DMS153 (cell line): ENCODE data around the gene LRP1B.

Source experiments
- DNase-seq: peaks from one replicate; lab custom pipeline; 2025; lab: John Stamatoyannopoulos, UW

Gene LRP1B

DNA sequence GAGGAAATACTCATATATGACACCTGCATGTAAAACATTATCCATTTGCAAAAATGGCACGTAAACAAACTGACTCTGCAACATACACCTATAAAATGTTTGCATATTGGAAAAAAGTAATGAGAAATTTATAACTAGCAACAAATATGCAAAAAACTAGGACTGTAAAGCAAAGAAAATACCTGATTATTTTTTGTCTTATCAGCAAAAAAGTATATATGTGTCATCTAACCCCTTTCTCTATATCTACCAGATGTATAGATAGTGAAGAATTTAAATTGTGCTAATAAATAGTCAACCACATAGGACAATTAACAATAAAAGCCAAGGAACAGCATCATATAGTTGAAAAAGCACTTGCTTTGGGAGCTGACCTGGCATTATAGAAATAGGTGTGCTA, 543.8 kb downstream of the LRP1B start:
- no peak for DNase-seq

GRCh38 chr2:141582213-141582612, 548.6 kb downstream of the LRP1B start:
- no peak for DNase-seq

- no peak for DNase-seq
Measured at GRCh38 chr2:141579071-141579470, 551.7 kb downstream of the LRP1B start.

DNA sequence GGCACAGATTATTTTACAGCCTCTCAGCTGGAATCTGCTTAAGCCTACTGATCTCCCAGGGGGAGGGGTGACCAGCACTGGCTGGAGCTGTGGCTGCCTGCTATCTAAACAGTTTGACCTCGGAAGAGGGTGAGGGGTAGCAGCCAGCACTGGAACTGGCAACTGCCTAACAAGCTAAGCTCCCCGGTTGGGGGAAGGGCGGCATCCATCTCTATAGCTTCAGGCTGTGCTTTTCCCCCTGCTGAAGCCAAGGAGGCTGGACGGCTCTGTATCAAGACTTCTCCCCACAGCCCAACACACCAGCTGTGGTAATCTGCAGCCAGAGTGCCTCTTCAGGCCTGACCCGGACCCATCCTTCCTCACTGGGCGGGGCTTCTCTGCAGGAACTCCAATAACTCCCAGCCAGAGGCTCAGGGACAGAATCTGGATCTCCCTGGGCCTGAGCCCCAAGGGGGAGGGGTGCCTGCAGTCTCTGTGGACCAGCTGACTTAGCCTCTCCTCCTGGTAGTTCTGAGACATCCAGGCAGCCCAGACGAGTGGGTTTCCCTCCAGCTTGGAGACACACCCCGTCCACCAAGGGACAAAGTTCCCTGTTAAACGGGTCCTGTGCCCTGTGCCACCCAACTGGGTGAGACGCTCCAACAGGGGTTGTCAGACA, 560.2 kb downstream of the LRP1B start:
- DNase-seq, result no peak

DNA sequence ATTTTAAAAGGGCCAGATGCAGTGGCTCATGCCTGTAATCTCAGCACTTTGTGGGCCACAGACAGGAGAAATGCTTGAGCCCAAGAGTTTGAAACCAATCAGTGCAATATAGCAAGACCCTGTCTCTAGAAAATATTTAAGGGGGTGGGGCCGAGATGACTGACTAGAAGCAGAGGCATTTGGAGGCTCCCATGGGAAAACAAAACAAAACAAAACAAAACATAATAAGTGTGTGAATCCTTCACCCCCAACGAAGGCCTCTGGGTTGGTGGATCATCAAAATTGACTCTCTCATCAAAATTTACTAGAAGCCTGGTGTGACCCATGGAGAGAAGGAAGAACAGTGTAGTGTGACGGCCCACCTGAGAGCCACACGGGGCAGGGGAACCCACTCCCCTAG, 560.9 kb downstream of the LRP1B start:
- no peak for DNase-seq

DNA sequence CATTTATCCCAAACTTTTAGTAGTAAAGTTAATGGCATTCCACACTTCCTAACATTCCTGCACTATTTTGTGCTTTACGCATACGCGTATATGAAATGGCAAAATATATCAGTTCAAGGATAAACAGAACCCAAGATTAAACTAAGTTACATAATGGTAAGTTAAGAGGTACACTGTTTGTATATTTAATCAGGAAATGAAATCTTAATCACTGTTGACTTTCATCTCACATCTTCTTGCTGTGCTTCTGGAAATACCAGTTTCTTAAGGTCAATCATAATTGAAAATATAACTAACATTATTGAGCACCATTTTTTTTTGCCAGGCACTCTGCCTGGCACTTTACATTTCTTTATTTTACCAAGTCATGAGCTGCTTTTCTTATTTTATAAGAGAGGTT, 565.2 kb downstream of the LRP1B start:
- DNase-seq, result no peak

- no peak for DNase-seq
Measured at GRCh38 chr2:141560723-141561122, 570.1 kb downstream of the LRP1B start.

- DNase-seq, result no peak
Measured at GRCh38 chr2:141557329-141558095, 573.3 kb downstream of the LRP1B start.

- DNase-seq, result no peak
Measured at GRCh38 chr2:141555876-141556470, 574.8 kb downstream of the LRP1B start.

GRCh38 chr2:141554810-141555209, 576.0 kb downstream of the LRP1B start:
- DNase-seq, result peak; percentile 13

- no peak for DNase-seq
Measured at GRCh38 chr2:141534666-141535362, 596.0 kb downstream of the LRP1B start.

GRCh38 chr2:141529659-141530058, 601.2 kb downstream of the LRP1B start:
- no peak for DNase-seq

DNA sequence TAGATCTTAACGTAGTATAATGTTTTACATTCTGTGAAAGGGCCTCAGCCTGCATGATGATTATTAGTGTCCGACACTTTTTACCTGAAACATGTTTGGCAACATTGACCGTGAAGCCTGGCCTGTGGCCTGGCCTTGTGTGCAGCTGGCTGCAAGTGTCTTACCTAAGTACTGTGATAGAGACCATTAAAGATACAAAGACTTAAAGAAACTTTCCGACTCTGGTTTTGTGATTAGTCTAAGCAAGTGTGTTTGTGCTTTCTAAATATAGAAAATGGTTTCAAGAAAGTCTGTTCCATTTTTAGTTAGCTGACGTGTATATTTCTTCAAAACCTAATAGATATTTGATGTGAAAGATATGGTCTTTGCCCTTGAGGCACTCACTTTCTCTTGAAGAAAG, 601.8 kb downstream of the LRP1B start:
- no peak for DNase-seq

DNA sequence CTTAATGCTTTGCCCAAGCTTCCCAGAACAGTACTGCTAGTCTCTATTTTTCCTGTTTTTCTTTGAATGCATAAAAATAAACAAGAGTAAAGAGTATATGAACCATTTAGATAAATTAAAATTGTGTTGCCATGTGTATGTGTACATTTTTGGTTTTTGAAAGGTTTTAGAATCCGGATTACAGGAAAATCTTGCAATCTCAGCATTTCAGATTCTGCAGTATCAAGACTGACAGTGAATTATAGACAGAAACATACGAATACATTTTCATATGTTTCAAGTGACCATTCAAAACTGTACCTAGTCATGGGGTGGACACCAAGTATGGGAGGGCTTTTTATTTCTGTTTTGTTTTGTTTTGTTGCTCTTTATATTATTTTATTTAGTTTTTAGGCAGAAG, 604.1 kb downstream of the LRP1B start:
- DNase-seq, result no peak

DNA sequence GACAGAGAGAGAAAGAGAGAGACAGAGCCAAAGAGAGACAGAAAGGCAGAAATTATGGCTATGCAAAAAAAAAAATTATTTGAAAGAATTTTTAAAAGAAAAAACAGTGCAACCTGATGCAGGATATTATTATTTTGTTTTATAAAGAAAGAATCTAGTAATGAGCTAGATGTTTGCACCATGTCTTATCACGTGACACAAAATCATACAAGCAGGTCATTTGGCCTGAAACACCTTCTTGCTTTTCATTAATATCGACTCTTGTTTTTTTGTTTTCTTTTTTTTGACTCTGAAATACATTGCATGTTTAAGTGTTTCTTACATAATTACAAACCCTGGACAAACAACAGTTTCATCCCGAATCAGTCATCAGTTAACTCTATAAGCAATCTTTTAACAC, 606.0 kb downstream of the LRP1B start:
- DNase-seq, result no peak

- DNase-seq, result no peak
Measured at GRCh38 chr2:141523199-141523598, 607.6 kb downstream of the LRP1B start.

DNA sequence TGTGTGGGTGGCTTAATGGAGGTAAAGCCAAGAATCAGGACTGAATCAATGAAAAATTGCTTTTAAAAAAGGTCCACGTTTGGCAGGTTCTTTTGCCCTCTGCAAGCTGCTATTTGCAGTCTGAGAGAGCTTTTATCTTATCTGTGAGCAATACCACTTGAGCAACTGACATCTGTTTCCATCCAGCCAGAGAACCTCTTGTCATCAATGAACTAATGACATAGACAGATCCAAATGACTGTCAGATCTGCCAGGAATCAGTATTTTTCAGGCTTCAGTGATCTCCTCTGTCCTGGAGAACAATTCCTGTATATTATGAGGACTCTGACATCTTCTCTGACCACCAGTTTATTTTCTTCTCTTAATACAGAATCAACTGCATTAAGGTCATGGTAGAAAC, 608.1 kb downstream of the LRP1B start:
- no peak for DNase-seq

DNA sequence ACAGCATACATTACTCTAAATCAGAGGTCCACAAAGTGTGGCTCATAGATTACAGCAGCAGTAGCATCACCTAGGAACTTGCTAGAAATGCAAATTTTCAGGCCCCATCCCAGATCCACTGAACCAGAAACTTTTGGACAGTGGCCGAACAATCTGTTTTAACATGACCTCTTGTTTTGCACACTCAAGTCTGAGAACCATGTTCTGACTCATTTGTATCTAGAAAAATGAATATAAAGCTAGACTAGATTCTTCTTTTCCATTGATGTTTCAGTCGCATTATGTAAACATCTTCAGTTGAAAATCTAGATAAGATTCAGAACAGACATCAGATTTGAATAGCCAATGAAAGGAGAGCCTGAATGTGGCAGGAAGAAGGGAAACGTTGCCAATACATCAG, 608.8 kb downstream of the LRP1B start:
- no peak for DNase-seq

DNA sequence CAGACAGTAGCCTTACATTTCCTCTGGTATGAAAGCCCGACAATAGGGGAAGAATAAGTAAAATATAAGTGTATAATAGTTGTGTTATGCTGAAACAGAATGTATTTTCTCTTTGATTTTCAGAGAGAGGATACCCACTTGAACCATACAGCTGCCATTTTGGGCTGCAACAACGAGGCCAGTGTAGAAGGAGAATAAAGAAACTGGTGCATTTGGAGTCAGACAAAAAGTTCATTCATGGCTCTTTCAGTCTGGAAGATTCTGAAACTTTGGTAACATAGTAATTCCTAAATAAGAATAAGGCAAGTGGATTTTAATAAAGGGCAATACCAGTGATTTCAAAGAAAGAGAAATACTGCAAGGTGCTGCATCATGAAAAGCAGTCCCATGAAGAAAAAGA, 610.9 kb downstream of the LRP1B start:
- DNase-seq, result no peak

GRCh38 chr2:141517852-141518421, 612.9 kb downstream of the LRP1B start:
- no peak for DNase-seq

GRCh38 chr2:141517180-141517851, 613.5 kb downstream of the LRP1B start:
- no peak for DNase-seq

- no peak for DNase-seq
Measured at GRCh38 chr2:141515931-141516330, 614.9 kb downstream of the LRP1B start.
